Esophagus squamous epithelium (tissue), 4 donors: Measurements from ENCODE around the gene CLEC11A.
"Not testable (repeated sequence)": the region's sequence is repeated elsewhere in the genome, so short reads cannot be mapped to it uniquely, and the experiment has no call there.

Experiments
- POLR2A ChIP-seq, 4 donors: fragments of 450-650 bp; IDR thresholded peaks; one replicate each; pipeline ENCODE4 v1.6.1; 2017; ENCODE audit warnings: antibody characterized with exemption in 4 of 4, mild to moderate bottlenecking in 4 of 4, moderate library complexity in 3 of 4
- TF ChIP-seq, protein P1 (sequence below), 6 experiments: fragments of 450-650 bp in 4 of 6; fragments of 200-600 bp in 2 of 6; sonication (generic) in 2 of 6; IDR thresholded peaks; one replicate each; pipeline ENCODE4 v1.5.1; 2016 to 2019; ENCODE audit warnings: antibody characterized with exemption in 6 of 6, mild to moderate bottlenecking in 4 of 6, moderate library complexity in 4 of 6

DNA sequence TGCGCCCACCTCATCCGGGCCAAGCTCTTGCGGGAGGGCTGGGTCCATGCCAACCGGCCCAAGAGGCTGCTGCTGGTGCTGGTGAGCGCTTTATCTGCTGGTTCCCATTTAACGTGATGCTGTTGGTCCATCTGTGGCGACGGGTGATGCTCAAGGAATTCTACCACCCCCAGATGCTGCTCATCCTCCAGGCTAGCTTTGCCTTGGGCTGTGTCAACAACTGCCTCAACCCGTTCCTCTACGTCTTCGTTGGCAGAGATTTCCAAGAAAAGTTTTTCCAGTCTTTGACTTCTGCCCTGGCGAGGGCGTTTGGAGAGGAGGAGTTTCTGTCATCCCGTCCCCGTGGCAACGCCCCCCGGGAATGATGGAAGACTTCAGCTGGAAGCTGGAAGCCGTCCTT lies 35.9 kb downstream of the CLEC11A start:
- TF ChIP-seq, protein P1, sequence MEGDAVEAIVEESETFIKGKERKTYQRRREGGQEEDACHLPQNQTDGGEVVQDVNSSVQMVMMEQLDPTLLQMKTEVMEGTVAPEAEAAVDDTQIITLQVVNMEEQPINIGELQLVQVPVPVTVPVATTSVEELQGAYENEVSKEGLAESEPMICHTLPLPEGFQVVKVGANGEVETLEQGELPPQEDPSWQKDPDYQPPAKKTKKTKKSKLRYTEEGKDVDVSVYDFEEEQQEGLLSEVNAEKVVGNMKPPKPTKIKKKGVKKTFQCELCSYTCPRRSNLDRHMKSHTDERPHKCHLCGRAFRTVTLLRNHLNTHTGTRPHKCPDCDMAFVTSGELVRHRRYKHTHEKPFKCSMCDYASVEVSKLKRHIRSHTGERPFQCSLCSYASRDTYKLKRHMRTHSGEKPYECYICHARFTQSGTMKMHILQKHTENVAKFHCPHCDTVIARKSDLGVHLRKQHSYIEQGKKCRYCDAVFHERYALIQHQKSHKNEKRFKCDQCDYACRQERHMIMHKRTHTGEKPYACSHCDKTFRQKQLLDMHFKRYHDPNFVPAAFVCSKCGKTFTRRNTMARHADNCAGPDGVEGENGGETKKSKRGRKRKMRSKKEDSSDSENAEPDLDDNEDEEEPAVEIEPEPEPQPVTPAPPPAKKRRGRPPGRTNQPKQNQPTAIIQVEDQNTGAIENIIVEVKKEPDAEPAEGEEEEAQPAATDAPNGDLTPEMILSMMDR (IDR thresholded peaks at IDR 0.05): not testable (repeated sequence)
- not testable (repeated sequence) for TF ChIP-seq POLR2A (IDR thresholded peaks at IDR 0.05)
